NCI-H82 treated with DMSO at 0.1 percent for 48 hours (cell line): Measurements from ENCODE around the gene RDH16.
A peak's percentile ranks its signal among the peaks of the same experiment; 100 is the strongest.

Experiments
- DNase-seq: peaks from one replicate; lab custom pipeline; 2025; ENCODE audit not compliant: unreplicated experiment; lab: John Stamatoyannopoulos, UW

RDH16 gene, protein sequence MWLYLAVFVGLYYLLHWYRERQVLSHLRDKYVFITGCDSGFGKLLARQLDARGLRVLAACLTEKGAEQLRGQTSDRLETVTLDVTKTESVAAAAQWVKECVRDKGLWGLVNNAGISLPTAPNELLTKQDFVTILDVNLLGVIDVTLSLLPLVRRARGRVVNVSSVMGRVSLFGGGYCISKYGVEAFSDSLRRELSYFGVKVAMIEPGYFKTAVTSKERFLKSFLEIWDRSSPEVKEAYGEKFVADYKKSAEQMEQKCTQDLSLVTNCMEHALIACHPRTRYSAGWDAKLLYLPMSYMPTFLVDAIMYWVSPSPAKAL

DNA sequence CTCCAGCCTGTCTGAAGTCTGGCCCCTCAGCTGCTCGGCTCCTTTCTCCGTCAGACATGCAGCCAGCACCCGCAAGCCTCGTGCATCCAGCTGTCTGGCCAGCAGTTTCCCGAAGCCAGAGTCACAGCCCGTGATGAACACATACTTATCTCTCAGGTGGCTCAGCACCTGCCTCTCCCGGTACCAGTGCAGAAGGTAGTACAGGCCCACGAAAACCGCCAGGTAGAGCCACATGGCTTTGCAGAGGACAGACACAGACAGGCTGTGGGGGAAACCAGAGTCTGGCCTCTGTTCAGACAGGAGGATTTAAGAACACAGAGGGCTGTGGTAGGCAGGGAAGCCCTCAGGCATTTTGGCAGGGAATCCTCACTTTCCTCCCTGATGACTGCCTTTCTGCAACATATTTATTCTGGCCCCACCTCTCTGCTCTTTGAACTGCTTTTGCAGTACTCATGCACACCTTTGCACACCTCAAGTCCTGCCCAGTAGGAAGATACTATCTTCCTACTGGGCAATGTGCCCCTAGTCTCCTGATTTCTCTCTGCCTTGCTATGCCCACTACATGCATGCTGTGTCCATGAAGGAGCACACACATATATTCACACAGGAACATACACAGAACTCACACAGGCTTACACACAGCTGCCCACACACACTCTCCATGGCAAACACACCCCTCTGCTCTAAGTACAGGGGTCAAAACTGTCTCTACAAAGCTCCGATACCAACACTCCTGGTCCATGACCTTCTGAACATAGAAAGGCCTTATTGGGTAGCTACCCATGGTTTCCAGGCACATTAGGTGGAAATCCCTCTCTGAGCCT lies at the start of gene RDH16:
TSS of gene RDH16 (minus strand) at position 380 of the 824 bp plus-strand sequence. CDS start at position 234, 146 bp downstream.
- DNase-seq: no peak

DNA sequence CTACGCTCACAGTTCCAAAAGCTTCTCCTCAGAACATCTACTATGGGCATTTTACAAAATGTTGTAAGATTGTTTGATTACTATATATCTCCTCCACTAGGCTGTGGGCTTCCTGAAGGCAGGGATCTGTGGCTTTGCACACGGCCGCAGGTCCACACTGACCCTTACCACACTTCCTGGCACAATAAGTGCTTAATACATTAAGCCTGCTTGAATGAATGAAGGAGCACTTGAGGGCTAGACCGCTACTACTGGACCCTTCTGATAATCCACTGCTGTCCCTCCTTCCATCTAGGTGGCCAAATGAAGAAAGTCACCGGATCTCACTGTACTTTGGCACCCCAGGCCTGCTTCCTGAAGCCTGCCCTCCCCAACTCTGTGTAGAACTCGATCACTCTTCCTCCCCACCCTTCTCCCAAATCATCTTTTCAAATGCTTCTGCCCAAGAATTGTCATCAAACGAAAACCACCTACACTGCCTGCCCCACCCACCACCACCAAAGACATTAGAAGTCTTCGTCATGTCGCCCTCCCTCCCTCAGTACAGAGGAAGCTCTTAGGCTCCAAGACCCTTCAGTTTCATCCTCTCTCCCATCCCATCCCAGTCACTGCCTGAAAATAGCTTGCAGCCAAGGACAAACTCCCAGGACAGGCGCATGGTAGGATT lies 49.5 kb upstream of the RDH16 start:
- DNase-seq: no peak

DNA sequence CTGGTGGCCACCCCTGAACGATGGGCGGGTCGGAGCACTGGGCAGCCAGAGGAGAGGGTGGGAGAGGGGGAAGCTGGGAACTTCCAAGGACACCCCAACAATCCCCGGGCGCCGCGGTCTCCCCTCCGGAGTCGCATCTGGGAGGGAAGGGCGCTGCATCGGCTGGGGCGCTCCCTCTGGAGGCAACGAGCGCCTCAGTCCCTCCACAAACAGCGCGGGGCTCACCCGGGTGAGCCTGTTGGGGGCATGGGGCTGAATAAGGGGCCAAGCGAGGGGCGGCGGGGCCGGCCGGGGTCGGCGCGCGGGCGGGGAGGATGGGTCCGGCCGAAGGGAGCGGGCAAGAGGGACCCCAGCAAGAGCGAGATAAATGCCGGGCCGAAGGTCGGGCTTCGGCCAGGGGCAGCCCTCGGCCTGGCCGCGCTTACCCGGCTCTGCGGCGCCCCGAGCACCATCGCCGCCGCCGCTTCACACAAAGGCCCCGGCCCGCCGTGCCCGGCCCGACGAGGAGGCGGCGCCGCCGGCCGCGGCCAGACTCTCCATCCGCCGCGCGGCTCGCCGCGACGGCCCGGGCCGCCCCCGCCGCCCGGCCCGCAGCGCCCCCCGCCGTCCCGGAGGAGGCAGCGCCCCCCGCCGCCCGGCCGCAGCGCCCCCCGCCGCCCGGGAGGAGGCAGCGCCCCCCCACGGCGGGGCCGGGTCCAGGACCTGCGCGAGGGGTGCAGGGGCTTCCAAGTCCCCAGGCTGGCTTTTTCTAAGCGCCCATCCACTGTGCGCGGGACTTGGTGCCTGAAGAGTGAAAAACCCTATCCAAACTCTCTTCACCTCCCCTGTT lies 48.8 kb upstream of the RDH16 start, which contains the start of gene ZBTB39:
TSS of gene ZBTB39 (minus strand) at position 567 of the 829 bp plus-strand sequence. CDS start 1,629 bp downstream, outside the sequence.
- peak; percentile 24 for DNase-seq

DNA sequence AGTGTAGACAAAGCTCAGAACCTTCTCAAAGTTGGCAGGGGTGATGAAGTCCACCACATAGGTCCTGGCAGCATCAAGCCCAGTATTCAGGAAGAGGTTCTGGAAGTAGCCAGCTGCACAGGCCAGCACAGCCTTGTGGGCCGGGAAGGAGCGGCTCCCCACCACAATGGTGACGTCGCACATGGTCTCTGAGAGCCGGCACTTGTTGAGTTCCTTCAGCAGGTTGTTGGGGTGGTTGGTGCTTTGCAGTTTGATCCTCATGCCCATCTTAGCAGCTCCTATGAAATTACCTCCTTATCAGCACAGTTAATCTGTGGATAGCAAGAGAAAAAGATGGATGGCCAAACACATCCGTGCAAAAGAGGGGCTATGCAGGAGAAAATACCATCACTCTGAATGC lies 47.2 kb upstream of the RDH16 start:
- DNase-seq: no peak

DNA sequence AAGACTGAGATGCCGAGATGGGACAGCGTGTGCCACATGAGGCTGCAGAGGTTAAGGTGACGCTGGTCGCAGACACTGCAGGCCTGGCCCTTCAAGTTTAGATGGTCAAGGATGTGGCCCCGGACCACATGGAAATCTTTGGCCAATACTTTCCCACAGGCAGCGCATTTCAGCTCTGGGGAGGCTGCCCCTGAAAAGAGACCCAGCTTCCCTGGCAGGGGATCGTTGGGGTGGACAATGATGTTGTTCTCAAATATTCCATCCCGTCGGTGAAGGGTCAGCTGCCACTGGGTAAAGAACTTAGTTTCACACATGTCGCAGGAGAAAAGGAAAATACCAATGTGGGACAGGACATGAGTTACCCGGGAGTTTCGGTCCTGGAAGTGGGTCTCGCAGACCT lies 46.0 kb upstream of the RDH16 start:
- no peak for DNase-seq

DNA sequence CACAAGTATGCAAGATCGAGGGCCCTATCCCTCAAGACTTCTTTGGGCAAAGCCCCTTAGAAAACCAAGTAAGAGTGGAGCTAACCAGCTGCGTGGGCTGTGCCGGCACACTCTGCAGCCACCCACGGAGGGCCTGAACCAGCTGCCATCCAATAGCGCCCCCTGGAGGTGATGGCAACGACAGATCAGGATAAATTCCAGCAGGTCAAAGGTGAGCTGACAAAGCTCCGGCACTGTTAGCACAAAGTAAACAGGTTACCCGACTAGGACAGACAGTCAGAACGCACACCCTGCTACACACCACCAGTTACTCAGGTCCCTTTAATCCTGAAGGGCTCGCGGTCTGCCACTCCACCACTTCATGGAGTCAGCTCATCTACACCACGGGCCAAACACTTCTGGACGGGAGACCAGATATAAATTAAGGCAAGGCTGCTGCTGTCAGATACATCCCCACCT lies 44.1 kb upstream of the RDH16 start:
- no peak for DNase-seq

DNA sequence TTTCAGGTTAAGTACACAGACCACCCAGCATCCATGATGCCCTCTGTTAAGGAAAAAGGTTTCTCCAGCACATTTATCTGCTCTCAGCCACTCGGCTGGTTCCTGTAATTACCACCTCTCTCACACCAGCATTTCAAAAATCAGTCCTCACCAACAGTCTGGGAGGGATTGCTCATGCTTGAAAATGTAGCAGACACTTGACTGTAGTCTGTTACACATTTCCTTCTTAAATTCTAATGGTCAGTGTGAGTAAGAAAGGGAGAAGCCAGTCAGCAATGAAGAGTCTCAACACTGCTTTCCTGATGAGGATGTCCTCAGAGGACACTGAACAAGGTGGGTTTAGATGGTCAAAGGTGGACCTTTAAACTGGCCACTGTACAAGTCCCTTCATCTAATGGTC lies 43.0 kb upstream of the RDH16 start:
- DNase-seq: no peak

DNA sequence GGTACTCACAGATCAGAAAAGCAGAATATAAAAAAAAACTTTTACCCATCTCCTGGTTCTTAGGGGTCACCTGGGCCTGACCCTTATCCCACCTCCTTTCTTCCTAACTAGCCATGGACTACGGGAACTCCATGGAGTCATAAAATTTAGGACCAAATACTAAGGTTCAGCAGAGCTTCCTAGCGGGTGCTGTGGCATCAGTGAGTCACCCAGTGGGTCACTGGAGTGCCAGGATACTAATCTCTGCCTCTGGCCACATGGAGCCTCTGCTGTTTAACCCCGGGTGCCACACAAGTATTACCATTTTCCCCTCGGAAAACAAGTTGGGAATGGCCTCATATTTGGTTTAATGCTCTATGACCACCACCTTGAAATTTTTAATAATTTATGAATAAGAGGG lies 42.0 kb upstream of the RDH16 start:
- DNase-seq: no peak

DNA sequence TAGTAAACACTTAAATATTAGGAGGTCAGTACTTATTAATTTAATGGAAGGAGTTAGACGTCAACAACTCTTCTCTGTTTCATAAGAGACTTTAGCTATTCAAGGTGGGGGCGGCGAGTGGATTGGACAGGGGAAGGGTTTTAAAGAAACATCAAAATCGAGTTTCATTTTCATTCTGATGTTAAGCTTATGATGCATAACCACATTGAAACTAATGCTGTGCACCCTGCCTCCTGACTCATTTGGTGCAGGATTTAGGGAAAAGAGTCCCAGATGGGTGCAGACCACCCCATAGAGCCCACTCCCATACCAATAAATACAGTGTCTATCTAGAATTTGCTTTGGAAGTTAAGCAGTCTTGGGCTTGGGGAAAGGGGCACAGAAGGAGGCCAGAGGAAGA lies 41.6 kb upstream of the RDH16 start:
- no peak for DNase-seq

DNA sequence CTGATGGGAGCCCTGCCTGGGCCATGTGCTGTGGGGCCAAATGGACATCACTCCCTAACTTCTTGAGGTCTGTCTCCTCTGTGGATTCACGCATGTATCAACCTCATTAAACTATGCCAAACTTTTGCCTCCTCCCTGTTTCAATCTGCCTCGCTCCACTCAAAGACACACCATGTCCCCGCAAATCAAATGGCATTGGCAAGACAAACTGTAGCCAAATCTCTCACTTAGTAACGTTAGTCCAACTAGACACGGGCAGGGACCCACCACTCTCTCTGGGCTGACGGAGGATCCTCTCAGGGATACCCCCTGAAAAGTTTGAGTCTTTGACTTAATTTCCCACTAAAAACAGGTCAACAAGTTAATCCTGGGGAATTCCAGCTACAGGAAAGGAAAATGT lies 40.9 kb upstream of the RDH16 start:
- no peak for DNase-seq

DNA sequence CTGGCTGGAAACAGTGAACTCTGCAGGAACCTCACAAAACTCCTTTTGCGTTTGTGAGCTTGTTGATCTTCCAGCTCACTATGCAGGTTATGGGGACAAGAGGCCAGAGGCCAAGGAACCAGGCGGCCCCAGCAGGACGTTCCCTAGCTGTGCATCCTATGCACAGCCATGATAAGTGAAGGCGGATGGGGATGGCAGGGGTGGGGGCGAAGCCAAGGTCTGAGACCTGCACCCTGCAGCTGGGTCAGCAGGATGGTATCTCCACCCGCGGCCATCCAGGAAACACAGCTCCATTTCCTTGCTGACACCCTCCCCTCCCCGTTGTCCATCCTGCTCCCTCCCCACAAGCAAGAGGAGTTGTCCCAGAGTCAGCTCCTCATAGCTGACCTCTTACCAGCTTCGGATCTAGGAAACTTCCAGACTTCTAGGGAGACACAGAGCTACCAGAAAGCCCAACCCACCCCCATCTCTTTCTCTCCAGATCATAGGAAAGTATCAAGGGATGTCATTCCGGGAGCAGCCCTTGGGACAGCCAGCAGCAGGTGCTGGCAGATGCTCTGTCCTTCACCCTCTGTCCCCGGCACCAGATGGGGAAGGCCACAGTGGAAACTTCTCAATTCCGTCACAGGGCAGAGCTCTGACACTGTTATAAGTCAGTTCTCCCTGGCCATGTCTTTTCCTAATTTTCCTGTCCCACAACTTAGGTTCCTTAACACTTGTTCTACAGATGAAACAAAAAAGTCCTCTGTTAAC lies 39.6 kb upstream of the RDH16 start:
- no peak for DNase-seq

DNA sequence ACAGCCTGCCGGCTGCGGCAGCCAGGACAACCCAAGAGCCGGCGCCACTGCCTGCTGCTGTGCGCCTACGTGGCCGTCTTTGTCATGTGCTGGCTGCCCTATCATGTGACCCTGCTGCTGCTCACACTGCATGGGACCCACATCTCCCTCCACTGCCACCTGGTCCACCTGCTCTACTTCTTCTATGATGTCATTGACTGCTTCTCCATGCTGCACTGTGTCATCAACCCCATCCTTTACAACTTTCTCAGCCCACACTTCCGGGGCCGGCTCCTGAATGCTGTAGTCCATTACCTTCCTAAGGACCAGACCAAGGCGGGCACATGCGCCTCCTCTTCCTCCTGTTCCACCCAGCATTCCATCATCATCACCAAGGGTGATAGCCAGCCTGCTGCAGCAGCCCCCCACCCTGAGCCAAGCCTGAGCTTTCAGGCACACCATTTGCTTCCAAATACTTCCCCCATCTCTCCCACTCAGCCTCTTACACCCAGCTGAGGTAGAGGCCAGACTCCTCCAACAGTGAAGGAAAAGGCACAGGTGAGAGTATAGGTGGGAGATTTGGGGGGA lies 38.6 kb upstream of the RDH16 start:
- no peak for DNase-seq

DNA sequence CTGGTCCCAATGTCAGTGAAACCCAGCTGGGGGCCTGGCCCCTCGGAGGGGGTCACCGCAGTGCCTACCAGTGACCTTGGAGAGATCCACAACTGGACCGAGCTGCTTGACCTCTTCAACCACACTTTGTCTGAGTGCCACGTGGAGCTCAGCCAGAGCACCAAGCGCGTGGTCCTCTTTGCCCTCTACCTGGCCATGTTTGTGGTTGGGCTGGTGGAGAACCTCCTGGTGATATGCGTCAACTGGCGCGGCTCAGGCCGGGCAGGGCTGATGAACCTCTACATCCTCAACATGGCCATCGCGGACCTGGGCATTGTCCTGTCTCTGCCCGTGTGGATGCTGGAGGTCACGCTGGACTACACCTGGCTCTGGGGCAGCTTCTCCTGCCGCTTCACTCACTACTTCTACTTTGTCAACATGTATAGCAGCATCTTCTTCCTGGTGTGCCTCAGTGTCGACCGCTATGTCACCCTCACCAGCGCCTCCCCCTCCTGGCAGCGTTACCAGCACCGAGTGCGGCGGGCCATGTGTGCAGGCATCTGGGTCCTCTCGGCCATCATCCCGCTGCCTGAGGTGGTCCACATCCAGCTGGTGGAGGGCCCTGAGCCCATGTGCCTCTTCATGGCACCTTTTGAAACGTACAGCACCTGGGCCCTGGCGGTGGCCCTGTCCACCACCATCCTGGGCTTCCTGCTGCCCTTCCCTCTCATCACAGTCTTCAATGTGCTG lies 38.0 kb upstream of the RDH16 start:
- DNase-seq: no peak

DNA sequence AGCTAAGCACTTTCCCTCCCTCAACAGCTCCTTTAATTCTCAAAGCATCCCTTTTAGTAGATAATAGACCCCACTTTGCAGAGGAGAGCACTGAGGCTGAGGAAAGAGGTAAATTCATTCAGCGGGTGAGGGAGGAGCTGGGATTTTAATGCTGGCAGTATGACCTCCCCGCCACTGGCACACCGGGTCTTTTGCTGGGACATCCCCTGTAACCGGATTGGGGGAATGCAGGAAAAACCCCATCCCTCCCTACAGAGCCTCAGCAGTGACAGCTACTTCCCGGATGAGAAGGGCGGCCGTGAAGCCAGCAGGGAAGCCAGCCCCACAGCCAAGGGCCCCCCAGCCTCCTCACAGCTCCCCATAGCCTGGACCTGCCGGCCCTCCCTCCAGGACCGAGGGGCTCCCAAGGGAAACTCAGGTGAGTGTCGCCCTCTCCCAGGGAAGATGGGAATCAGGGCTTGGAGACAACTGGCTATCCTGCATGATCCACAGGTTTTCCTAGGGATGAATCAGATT lies 36.9 kb upstream of the RDH16 start:
- DNase-seq: no peak

DNA sequence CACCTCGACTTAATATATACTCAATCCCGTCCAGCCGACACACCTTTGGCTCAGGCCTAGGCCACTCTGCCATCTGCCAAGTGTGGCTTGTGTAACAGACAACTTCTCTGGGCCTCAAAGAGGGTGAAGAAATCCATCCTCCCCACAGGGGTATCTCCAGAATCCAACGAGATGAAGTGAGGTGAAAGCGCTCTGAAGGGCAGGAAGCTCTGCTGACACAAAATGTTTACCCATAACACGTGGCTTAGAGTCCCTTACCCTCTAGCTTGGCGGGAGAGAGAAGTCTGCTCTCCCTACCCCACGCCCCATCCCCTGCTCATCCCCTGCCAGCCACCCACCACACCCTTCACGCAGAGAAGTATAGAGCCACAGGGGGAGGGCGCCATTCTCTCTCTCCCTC lies 35.9 kb upstream of the RDH16 start:
- DNase-seq: no peak

DNA sequence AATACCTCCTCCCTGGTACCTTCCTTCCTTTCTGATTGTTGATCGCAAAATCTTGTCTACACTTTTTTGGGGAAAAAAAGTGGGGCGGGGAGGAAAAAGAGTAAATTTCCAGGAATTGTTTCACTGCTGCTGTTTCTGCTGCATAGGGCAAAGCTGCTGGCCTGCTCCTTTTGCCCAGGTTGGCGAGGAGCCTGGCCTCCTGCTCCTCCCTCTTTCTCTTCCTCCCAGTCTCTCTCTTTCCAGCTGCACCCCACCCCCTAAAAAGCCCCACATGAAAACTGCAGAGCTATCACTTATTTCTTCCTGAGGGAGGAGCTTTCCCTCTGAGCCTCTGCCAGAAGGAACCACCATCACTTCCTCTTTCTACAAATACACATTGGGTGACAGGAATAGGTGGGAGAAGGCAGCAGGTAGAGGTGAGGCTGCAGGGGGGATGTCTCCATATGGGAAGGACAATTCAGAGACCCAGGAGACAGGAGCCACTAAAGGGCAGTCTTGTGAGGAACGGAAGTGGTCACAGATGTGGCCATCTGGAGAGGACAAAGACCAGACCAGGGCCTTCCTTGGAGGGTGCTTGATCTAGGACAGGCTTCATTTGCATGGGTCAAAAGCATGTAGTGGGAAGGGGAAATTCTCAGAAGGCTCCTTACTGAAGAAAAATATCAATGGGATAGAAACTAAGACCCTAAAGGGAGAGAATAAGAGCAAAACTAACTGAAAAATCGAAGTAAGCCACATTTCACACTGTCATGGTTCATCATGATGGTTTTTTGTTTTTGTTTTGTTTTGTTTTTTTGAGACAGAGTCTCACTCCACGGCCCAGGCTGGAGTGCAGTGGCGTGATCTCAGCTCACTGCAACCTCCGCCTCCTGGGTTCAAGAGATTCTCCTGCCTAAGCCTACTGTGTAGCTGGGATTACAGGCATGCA lies 34.2 kb upstream of the RDH16 start:
- DNase-seq: no peak

DNA sequence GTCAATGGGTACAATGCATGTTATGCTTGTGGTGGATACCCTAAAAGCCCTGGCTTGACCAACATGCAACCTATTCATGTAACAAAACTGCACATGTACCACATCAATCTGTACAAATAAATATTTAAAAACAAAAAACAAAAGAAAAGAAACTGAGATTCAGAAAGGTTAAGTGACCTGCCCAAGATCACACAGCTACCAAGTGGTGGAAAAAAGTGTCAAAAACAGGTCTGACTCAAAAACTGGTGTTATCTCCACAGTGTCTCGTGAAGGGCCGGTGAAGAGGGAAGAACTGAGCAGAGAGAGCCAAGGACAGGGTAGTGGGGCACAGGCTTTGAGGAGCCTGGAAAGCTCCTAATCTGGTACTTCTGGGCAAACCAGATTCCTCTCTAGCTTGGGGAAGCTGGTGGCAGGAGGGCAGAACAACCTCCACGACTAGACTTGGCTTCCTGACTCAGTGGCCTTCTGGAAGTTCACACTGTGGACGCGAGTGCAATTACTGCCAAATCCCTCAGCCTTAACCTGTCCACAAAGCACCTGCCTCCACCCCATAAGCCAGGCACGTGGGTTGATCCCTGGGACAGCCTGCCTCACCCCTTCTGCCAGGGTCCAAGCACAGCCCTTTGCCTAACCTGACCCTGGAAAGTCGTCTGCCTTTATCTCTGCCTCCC lies 33.4 kb upstream of the RDH16 start:
- no peak for DNase-seq
